Embryonic facial prominence (tissue), 1 donor: ENCODE results near the gene KCNJ5.

Experiments
- DNase-seq: peaks from one replicate; pipeline ENCODE4 v3.0.0-alpha.2; 2016; ENCODE audit errors: extremely low spot score

Gene KCNJ5

GRCh38 chr11:128933481-128934178 lies 42.5 kb downstream of the KCNJ5 start:
- no peak for DNase-seq

GRCh38 chr11:128934351-128934750 lies 43.2 kb downstream of the KCNJ5 start:
- no peak for DNase-seq

GRCh38 chr11:128934926-128935325 lies 43.8 kb downstream of the KCNJ5 start:
- DNase-seq, result no peak

GRCh38 chr11:128936606-128937251 lies 45.6 kb downstream of the KCNJ5 start:
- no peak for DNase-seq

- no peak for DNase-seq
These were observed 46.3 kb downstream of the KCNJ5 start for GRCh38 chr11:128937480-128937879.

- no peak for DNase-seq
These were observed 47.2 kb downstream of the KCNJ5 start for GRCh38 chr11:128938156-128938885.

GRCh38 chr11:128939591-128939990 lies 48.4 kb downstream of the KCNJ5 start:
- DNase-seq, result no peak

- DNase-seq, result no peak
These were observed 49.0 kb downstream of the KCNJ5 start for GRCh38 chr11:128940156-128940555.

- DNase-seq, result no peak
These were observed 49.4 kb downstream of the KCNJ5 start for GRCh38 chr11:128940603-128941002.

- no peak for DNase-seq
These were observed 50.0 kb downstream of the KCNJ5 start for GRCh38 chr11:128941110-128941509.

GRCh38 chr11:128941573-128942271 lies 50.6 kb downstream of the KCNJ5 start:
- DNase-seq, result no peak

- no peak for DNase-seq
These were observed 51.1 kb downstream of the KCNJ5 start for GRCh38 chr11:128942272-128942612.

- DNase-seq, result no peak
These were observed 51.8 kb downstream of the KCNJ5 start, which contains the start of gene TP53AIP1 for GRCh38 chr11:128942817-128943427. TP53AIP1 (minus strand) TSS chr11:128942871; CDS start chr11:128937818, 5,053 bp downstream.

- DNase-seq, result no peak
These were observed 52.3 kb downstream of the KCNJ5 start for GRCh38 chr11:128943428-128943976.

GRCh38 chr11:128946648-128947047 lies 55.5 kb downstream of the KCNJ5 start:
- DNase-seq, result no peak

- DNase-seq, result no peak
These were observed 56.6 kb downstream of the KCNJ5 start for GRCh38 chr11:128947773-128948172.

GRCh38 chr11:128948583-128948982 lies 57.4 kb downstream of the KCNJ5 start:
- no peak for DNase-seq

- no peak for DNase-seq
These were observed 58.8 kb downstream of the KCNJ5 start for GRCh38 chr11:128949791-128950454.

GRCh38 chr11:128953151-128953550 lies 62.0 kb downstream of the KCNJ5 start:
- no peak for DNase-seq

GRCh38 chr11:128955636-128956035 lies 64.5 kb downstream of the KCNJ5 start:
- no peak for DNase-seq
